ENCODE measurements around the gene CDKN1C. TPM values are rescaled to one million over a fixed set of nuclear protein-coding genes. Genes with fewer than 3 reads are reported as not detected.

Gene CDKN1C
- total RNA-seq, 1 experiment from 2014 or later: 15.0 TPM

DNA sequence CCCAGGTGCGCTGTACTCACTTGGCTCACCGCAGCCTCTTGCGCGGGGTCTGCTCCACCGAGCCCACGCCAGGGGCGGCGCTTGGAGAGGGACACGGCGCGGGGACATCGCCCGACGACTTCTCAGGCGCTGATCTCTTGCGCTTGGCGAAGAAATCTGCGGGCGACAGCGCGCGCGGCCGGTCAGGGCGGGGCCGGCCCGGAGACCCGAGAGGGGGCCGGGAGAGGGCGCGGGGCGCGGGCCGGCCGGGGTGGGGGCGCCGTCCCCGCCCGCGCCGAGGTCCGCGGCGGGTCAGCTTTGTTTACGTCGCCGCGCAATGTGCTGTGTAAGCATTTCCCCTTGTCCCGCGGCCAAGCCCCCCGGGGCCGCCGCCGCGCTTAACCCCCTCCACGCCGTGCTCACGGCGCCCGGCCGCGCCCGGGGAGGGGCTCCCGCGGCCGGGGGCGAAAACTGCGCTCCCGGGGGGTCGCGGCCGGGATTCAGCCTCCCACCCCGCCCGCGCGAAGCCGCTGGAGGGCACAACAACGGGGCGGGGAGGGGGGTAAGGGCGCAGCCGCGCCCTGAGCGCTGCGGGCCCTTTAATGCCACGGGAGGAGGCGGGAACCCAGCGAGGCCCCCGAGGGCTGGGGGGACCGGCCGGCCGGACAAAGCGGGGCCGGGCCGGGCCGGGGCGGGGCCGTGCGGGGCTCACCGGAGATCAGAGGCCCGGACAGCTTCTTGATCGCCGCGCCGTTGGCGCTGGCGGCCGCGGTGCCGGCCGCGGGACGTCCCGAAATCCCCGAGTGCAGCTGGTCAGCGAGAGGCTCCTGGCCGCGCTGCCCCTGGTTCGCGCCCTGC, 1.4 kb downstream of the CDKN1C start:
- peak overlapping the region; percentile 69 for H3K4me3 ChIP-seq
- peaks cover 4% of the 10 kb centered on the region for H3K9me3 ChIP-seq (replicated peaks)
- no peak for DNase-seq (ENCODE audit: low read depth in 1 of 2, low spot score in 2 of 2)
- no peaks in the 10 kb centered on the region; the same call in 1 of the 2 replicates for H3K36me3 ChIP-seq
- H3K27me3 ChIP-seq (replicated peaks): peaks cover 13% of the 10 kb centered on the region
- H3K27ac ChIP-seq: 0 out of 2 replicates have a peak overlapping the region, but pooled peaks have one; percentile 4
- H3K4me1 ChIP-seq (replicated peaks): peaks cover 30% of the 10 kb centered on the region

DNA sequence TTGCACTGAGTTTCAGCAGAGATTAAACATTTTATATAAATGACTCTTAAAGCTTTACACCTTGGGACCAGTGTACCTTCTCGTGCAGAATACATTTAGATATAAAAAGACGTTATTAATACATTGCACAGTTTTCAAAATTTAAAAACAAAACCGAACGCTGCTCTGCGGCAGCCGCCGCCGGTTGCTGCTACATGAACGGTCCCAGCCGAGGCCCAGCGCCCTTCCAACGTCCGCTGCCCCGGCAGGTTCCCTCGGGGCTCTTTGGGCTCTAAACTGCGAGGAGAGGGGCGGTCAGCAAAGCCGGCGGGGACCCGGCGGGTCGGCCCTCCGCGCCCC, 2.0 kb downstream of the CDKN1C start:
- DNase-seq (ENCODE audit: low read depth in 1 of 2, low spot score in 2 of 2): no peak
- no peak overlapping the region for H3K27ac ChIP-seq
- H3K4me1 ChIP-seq (replicated peaks): peaks cover 24% of the 10 kb centered on the region
- H3K9me3 ChIP-seq (replicated peaks): peaks cover 6% of the 10 kb centered on the region
- peaks cover 17% of the 10 kb centered on the region for H3K27me3 ChIP-seq (replicated peaks)
- H3K4me3 ChIP-seq: peak overlapping the region; percentile 69
- H3K36me3 ChIP-seq: no peaks in the 10 kb centered on the region; the same call in 1 of the 2 replicates

DNA sequence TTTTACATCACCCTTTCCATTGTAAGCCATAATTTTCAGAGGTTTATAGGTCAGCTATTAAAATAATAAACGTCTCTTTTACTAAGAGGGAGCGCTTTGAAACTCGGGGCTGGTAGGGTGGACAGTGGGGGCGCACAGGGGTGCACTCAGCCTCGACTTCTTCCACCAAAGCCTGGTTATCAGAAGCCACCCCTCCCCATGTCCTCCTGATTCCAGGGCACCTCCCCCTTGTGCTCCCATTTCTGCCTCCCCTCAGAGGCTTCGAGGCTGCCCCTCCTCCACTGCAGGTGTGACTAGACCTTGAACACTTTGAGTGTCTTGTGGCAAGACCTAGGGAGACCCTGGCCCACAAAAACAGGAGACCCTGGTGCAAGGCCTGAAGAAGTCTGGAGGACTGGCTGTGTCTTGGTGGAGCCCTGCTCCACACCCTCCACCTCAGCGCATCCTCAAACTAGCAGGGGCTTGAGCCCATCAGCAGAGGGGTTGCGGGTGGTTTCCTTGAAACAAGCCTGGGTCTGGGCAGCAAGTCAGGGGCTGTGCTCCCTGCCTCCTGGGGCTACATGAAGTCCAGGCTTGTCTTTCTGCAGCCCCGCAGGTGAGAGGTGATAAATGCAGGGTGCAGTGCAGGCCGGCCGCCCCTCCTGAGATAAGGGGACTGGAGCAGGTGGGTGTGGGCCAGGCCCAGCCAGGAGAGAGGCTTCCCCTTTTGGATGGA, 3.0 kb downstream of the CDKN1C start:
- peaks cover 6% of the 10 kb centered on the region for H3K9me3 ChIP-seq (replicated peaks)
- no peaks in the 10 kb centered on the region; the same call in 1 of the 2 replicates for H3K36me3 ChIP-seq
- peaks cover 20% of the 10 kb centered on the region for H3K27me3 ChIP-seq (replicated peaks)
- no peak overlapping the region for H3K27ac ChIP-seq
- H3K4me3 ChIP-seq: no peak overlapping the region
- DNase-seq (ENCODE audit: low read depth in 1 of 2, low spot score in 2 of 2): no peak
- H3K4me1 ChIP-seq (replicated peaks): peaks cover 19% of the 10 kb centered on the region

DNA sequence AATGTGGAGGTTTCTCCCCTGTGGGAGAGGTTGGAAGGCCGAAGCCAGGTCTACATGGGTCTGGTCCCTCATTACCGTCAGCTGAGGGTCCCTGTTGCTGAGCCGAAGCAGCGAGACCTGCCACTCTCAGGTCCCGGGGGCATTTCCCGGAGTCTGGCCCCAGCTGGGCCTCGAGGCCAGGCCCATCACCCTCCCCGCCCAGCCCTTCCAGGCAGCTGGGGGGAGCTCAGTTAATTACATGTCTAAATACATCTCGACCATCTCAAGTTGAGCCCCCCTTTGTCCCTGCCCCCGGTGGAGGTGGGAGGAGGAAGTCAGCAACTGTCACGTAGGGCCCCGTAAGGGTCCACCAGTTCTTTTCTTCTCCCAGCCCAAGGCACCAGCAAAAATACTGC, 3.6 kb downstream of the CDKN1C start:
- Histone ChIP-seq H3K9me3 (replicated peaks) (peaks cover 6% of the 10 kb centered on the region), H3K27ac (no peak overlapping the region), H3K27me3 (replicated peaks) (peaks cover 23% of the 10 kb centered on the region), H3K36me3 (no peaks in the 10 kb centered on the region; the same call in 1 of the 2 replicates), H3K4me3 (no peak overlapping the region), H3K4me1 (replicated peaks) (peaks cover 19% of the 10 kb centered on the region)
- DNase-seq (ENCODE audit: low read depth in 1 of 2, low spot score in 2 of 2): no peak

DNA sequence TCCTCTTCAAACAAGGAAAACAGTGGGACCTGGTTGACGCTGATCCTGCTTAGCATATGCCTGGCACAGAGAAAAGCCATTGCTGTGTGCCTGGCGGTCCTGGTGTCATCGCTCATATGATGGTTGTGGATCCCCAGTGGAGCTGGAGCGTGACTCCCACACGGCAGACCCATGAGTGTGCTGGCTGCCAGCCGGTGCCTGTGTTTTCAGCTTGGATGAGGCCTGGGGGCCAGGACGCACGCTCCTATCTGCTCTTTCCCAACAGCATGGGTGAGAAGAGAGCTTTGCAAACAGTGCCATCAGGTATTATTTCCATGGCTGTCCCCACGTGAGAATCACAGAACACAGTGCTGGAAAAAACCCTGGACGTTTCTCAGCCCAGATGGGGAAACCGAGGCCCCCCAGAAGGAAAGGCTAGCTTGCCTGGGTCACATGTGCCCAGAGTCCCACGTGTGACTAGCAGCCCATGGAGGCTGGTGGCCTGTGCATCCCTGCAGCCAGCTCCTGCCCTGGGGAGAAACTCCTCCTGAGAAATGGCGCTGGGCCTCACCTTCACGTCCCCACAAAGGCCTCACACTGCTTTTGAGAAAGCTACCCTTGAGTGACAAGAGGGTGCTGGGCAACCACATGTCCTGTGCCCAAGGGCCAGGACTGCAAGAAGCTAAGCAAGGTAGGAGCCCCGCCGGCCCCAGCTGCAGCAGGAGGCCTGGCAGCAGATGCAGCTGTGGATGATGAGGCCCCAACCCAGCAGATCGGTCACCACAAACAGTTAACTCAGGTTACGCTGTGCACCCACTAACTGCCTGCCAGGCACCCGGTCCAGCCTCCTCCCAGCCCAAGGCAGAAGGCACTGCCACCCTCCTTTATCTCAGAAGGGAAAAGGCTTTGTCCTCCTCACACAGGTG, 4.2 kb downstream of the CDKN1C start:
- DNase-seq (ENCODE audit: low read depth in 1 of 2, low spot score in 2 of 2): no peak
- H3K36me3 ChIP-seq: no peaks in the 10 kb centered on the region; the same call in 1 of the 2 replicates
- no peak overlapping the region for H3K27ac ChIP-seq
- peaks cover 25% of the 10 kb centered on the region for H3K27me3 ChIP-seq (replicated peaks)
- H3K4me3 ChIP-seq: no peak overlapping the region
- peaks cover 19% of the 10 kb centered on the region for H3K4me1 ChIP-seq (replicated peaks)
- peaks cover 6% of the 10 kb centered on the region for H3K9me3 ChIP-seq (replicated peaks)

DNA sequence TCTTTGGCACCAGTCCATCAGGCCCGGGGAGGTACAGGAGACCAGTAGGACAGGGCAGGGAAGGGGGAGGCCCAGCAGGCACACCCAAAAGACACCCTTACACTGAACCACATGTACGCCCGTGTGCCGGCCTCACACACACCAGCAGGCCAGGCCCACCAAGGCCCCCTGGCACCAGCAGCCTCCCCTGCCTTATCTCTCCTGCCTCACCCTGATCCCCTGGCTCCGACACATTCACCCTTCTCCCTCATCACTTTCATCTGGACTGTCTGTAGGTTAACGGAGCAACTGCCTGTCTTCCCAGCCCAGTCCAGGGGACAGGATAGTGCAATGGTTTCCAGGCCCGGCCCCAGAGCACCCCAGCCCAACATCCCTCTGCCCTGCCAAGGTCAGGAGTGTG, 4.9 kb downstream of the CDKN1C start:
- Histone ChIP-seq H3K4me1 (replicated peaks) (peaks cover 19% of the 10 kb centered on the region), H3K27me3 (replicated peaks) (peaks cover 26% of the 10 kb centered on the region)

DNA sequence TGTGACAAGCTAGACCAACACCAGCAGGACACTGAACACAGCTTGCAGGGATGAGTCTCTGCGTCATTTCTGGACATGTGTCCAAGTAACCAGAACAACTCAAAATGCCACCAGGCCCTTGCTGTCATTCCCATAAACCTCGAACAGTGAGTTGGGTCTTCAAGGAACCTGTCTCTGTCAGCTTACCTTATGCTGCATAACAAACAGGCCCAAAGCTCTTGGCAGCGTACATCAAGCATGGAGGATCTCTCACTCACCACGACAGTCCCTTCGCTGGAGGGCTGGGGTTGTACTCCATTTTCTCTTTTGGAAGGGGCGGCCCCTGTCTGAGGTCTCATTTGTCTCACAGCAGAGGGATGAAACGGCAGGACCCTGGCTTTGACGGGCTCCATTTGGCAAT, 6.8 kb downstream of the CDKN1C start:
- Histone ChIP-seq H3K36me3 (no peaks in the 10 kb centered on the region), H3K27me3 (replicated peaks) (peaks cover 23% of the 10 kb centered on the region), H3K4me3 (no peak overlapping the region), H3K9me3 (replicated peaks) (peaks cover 5% of the 10 kb centered on the region; the same call in 1 of the 2 replicates), H3K4me1 (replicated peaks) (peaks cover 3% of the 10 kb centered on the region), H3K27ac (no peak overlapping the region)
- no peak for DNase-seq (ENCODE audit: low read depth in 1 of 2, low spot score in 2 of 2)

More for the DNA sequence above, 4.9 kb downstream of the CDKN1C start:
- no peak for DNase-seq (ENCODE audit: low read depth in 1 of 2, low spot score in 2 of 2)
- H3K9me3 ChIP-seq (replicated peaks): peaks cover 6% of the 10 kb centered on the region
- no peak overlapping the region for H3K4me3 ChIP-seq
- H3K27ac ChIP-seq: no peak overlapping the region
- H3K36me3 ChIP-seq: no peaks in the 10 kb centered on the region; the same call in 1 of the 2 replicates

DNA sequence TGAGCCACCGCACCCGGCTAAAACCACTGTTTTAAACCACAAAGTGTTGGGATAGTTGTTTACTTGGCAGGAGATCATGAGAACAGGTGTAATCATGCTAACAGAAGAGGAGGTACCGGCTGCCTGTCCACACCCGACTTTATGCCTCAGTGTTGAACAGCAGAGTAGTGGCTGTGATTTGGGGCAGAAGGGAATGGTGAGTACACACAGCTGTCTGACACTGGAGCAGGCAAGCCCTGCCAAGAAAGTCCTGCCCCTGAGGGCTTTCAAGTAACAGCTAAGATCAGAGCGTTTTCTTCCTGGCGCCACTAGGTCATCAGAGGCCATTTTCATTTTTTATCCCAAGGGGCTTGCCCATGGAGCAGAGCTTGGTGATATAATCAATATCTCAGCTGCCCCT, 8.1 kb downstream of the CDKN1C start:
- H3K36me3 ChIP-seq: no peaks in the 10 kb centered on the region
- no peak overlapping the region for H3K27ac ChIP-seq
- H3K27me3 ChIP-seq (replicated peaks): peaks cover 15% of the 10 kb centered on the region
- no peak for DNase-seq (ENCODE audit: low read depth in 1 of 2, low spot score in 2 of 2)
- 0 out of 2 replicates have a peak, but pooled peaks cover 5% of the 10 kb centered on the region for H3K9me3 ChIP-seq (replicated peaks)
- H3K4me1 ChIP-seq (replicated peaks): no peaks in the 10 kb centered on the region
- no peak overlapping the region for H3K4me3 ChIP-seq

DNA sequence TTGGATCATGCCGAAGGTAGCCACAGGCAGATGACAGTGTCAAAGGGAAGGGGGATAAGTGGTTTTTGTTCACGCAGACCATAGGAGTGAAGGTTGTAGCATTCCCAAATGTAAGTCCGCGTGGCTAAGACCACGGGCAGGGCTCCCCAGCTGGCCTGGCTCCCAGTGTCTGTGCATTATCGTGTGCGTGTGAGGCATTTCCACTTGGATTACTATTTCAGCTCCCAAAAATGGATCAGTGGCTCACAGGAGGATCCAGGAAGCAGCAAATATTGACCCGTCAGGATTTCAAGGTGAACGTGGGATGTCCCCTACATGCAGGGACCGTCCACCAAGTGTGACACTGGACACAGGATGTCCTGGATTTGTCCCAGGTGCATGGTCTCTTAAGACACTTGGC, 10.6 kb downstream of the CDKN1C start:
- DNase-seq (ENCODE audit: low read depth in 1 of 2, low spot score in 2 of 2): no peak
- Histone ChIP-seq H3K4me1 (replicated peaks) (no peaks in the 10 kb centered on the region), H3K9me3 (replicated peaks) (0 out of 2 replicates have a peak, but pooled peaks cover 5% of the 10 kb centered on the region), H3K27me3 (replicated peaks) (peaks cover 28% of the 10 kb centered on the region), H3K27ac (no peak overlapping the region), H3K4me3 (no peak overlapping the region), H3K36me3 (no peaks in the 10 kb centered on the region)

DNA sequence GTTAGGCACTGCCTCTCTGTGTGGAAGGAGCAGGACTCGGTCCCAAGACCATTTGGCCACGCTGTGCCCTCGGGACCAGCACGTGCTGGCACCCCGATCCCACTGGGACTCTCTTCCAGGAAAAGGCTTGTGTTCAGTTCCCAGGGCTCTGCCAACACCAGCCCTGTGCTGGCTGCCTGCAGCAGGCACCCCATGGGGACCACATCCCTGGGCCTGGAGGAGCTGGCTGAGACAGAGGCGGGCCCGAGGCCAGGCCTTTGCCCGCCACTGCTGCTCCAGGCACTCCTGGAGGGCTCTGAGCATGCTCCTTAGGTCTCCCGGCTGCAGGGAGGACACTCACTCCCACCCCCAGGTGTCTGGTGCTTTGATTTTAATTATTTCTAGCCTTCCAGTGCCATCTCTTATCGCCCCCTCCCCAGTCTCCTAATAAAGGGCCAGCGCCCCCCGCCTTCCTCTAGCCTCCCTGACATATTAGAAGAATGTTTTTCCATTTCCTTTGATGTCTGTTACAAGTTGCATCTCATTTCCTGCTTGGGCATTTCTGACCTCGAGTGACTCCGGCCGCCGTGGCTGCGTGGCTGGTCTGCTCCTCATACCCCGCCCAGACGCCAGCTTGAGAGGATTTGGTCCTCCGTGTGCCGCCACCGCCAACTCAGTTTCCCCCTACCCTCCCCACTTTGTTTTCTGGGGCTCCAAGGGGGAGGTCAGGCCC, 14.4 kb downstream of the CDKN1C start:
- H3K36me3 ChIP-seq: no peaks in the 10 kb centered on the region
- H3K4me3 ChIP-seq: no peak overlapping the region
- no peak overlapping the region for H3K27ac ChIP-seq
- 0 out of 2 replicates have a peak, but pooled peaks cover 3% of the 10 kb centered on the region for H3K9me3 ChIP-seq (replicated peaks)
- H3K27me3 ChIP-seq (replicated peaks): peaks cover 31% of the 10 kb centered on the region
- no peak for DNase-seq (ENCODE audit: low read depth in 1 of 2, low spot score in 2 of 2)
- no peaks in the 10 kb centered on the region for H3K4me1 ChIP-seq (replicated peaks)

DNA sequence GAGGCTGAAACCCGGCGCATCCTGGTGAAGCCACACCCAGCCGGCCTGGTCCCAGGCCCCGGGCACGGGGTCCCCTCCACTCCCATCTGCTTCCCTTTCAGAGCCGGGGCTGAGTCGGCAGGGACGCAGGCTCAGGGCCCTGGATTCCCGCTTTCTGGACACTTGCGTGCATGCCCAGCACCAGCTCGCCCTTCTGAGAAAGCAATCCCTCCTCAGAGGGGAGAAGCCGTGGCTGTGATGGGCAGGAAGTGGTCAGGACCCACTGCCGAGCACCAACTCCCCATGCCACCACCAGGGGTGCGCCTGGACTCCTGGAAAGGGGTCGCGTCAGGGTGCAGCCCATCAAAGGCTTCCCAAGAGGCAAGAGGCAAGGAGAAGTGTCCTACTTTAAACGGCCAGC, 15.1 kb downstream of the CDKN1C start:
- DNase-seq (ENCODE audit: low read depth in 1 of 2, low spot score in 2 of 2): no peak
- Histone ChIP-seq H3K4me3 (no peak overlapping the region), H3K4me1 (replicated peaks) (no peaks in the 10 kb centered on the region), H3K9me3 (replicated peaks) (0 out of 2 replicates have a peak, but pooled peaks cover 3% of the 10 kb centered on the region), H3K36me3 (no peaks in the 10 kb centered on the region), H3K27ac (no peak overlapping the region), H3K27me3 (replicated peaks) (peaks cover 31% of the 10 kb centered on the region)

DNA sequence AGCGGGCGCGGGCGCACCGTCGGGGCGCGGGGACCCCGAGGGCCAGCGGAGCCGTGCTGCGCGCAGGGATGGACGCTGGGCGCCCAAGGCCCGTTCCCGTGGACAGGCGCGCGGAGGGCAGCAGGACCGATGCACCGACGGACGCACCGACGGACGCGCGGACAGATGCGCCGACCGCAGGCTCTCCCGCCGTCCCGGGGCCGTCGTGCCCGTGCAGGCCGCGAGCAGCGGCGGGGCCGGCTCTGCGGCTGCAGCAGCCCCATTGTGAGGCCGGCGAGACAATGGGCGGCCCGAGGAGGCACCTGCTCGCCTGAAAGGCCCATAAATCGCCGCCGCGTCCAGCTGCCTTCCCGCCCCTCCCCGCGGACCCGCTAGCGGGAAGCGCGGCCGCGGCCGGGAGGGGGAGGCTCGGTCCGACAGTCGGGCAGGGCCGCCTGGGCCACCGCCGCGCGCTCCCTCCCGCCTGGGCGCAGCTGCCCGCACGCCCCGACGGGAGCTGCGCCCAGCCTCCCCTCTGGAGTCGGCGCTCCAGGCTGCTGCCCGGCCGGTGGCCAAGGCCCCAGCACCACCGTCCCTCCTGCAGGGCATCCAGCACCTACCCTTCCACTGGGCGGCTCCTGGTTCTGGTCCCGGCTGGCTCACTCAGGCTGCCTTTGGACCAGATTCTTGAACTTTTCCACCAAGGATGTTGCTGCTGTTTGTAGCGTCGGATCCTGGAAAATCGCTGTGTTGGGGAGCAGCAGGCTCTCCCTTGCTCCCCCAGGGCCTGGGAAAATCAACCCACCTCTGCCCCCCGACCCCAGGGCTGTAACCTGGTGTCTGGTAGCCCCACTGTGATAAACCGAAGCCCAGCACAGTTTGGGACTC, 15.8 kb downstream of the CDKN1C start:
- no peak for DNase-seq (ENCODE audit: low read depth in 1 of 2, low spot score in 2 of 2)
- no peaks in the 10 kb centered on the region for H3K36me3 ChIP-seq
- H3K4me3 ChIP-seq: no peak overlapping the region
- H3K27ac ChIP-seq: no peak overlapping the region
- 0 out of 2 replicates have a peak, but pooled peaks cover under 1% of the 10 kb centered on the region for H3K9me3 ChIP-seq (replicated peaks)
- peaks cover 36% of the 10 kb centered on the region for H3K27me3 ChIP-seq (replicated peaks)
- no peaks in the 10 kb centered on the region for H3K4me1 ChIP-seq (replicated peaks)

All from SJSA1 (cell line).